NCI-H1694 (cell line): ENCODE results near the gene ACSM5.
"Not testable (repeated sequence)": the region's sequence is repeated elsewhere in the genome, so short reads cannot be mapped to it uniquely, and the experiment has no call there.

Experiments used
- DNase-seq: peaks from one replicate; lab custom pipeline; 2025; lab: John Stamatoyannopoulos, UW

ACSM5 gene

GRCh38 chr16:20399185-20399584 lies 10.1 kb upstream of the ACSM5 start:
- DNase-seq: no peak

- no peak for DNase-seq
These were observed 8.3 kb upstream of the ACSM5 start for GRCh38 chr16:20401066-20401465.

GRCh38 chr16:20401475-20402016 lies 7.8 kb upstream of the ACSM5 start:
- DNase-seq: no peak

GRCh38 chr16:20402651-20403050 lies 6.7 kb upstream of the ACSM5 start:
- DNase-seq: no peak

- no peak for DNase-seq
These were observed 4.7 kb upstream of the ACSM5 start, which contains the start of gene PDILT for GRCh38 chr16:20404637-20405036. TSS of gene PDILT (minus strand) at chr16:20404737. CDS start at chr16:20399300, 5,437 bp downstream.

- DNase-seq: no peak
These were observed 888 bp downstream of the ACSM5 start for GRCh38 chr16:20410121-20410723.

- DNase-seq: no peak
These were observed 1.7 kb downstream of the ACSM5 start for GRCh38 chr16:20411055-20411454.

- DNase-seq: no peak
These were observed 6.2 kb downstream of the ACSM5 start for GRCh38 chr16:20415541-20415940.

GRCh38 chr16:20419093-20419492 lies 9.8 kb downstream of the ACSM5 start:
- not testable (repeated sequence) for DNase-seq

- DNase-seq: not testable (repeated sequence)
These were observed 12.4 kb downstream of the ACSM5 start for GRCh38 chr16:20421748-20422147.

- not testable (repeated sequence) for DNase-seq
These were observed 14.4 kb downstream of the ACSM5 start for GRCh38 chr16:20423772-20424128.

- DNase-seq: no peak
These were observed 15.0 kb downstream of the ACSM5 start for GRCh38 chr16:20424129-20424866.

- not testable (repeated sequence) for DNase-seq
These were observed 18.1 kb downstream of the ACSM5 start for GRCh38 chr16:20427401-20427797.

GRCh38 chr16:20429499-20429898 lies 20.2 kb downstream of the ACSM5 start:
- not testable (repeated sequence) for DNase-seq

- not testable (repeated sequence) for DNase-seq
These were observed 21.1 kb downstream of the ACSM5 start for GRCh38 chr16:20430480-20430879.

GRCh38 chr16:20430948-20431347 lies 21.6 kb downstream of the ACSM5 start:
- DNase-seq: no peak

GRCh38 chr16:20438950-20439349 lies 29.6 kb downstream of the ACSM5 start:
- DNase-seq: not testable (repeated sequence)

GRCh38 chr16:20439820-20440231 lies 30.5 kb downstream of the ACSM5 start:
- DNase-seq: not testable (repeated sequence)

- not testable (repeated sequence) for DNase-seq
These were observed 31.4 kb downstream of the ACSM5 start for GRCh38 chr16:20440731-20441130.

GRCh38 chr16:20441191-20441590 lies 31.9 kb downstream of the ACSM5 start:
- DNase-seq: no peak

GRCh38 chr16:20441859-20442258 lies 32.5 kb downstream of the ACSM5 start:
- not testable (repeated sequence) for DNase-seq

- not testable (repeated sequence) for DNase-seq
These were observed 37.5 kb downstream of the ACSM5 start for GRCh38 chr16:20446652-20447393.
